Mesodermal cell (in vitro differentiated cells): ENCODE data around the gene NPHS2.
"Not testable (repeated sequence)": the region's sequence is repeated elsewhere in the genome, so short reads cannot be mapped to it uniquely, and the experiment has no call there.

Source experiments
- H3K27ac ChIP-seq: 2 replicates; pipeline ENCODE4 v1.7.0; 2013; ENCODE audit warnings: mild to moderate bottlenecking, low read depth, low read length, moderate library complexity; ENCODE audit not compliant: severe bottlenecking
- H3K36me3 ChIP-seq: 2 replicates; pipeline ENCODE4 v1.7.1; 2013; ENCODE audit warnings: mild to moderate bottlenecking, low read length, moderate library complexity; ENCODE audit not compliant: control insufficient read depth, insufficient read depth
- H3K4me1 ChIP-seq: one replicate; pipeline ENCODE4 v1.7.1; 2013; ENCODE audit warnings: mild to moderate bottlenecking, low read length; ENCODE audit not compliant: insufficient read depth, control insufficient read depth, poor library complexity, severe bottlenecking
- H3K4me3 ChIP-seq: 2 replicates; pipeline ENCODE4 v1.7.0; 2013; ENCODE audit warnings: low read length, control low read depth, mild to moderate bottlenecking; ENCODE audit not compliant: insufficient read depth, poor library complexity, severe bottlenecking; ENCODE audit errors: extremely low read depth
- H3K9me3 ChIP-seq: 2 replicates; pipeline ENCODE4 v1.7.1; 2013; ENCODE audit warnings: mild to moderate bottlenecking, low read length, moderate library complexity; ENCODE audit not compliant: control insufficient read depth
- WGBS, 2 experiments: methylation state at CpG; one replicate each; pipeline ENCODE4 v1.1.5; 2013; ENCODE audit warnings: missing lambda C conversion rate in 2 of 2; ENCODE audit not compliant: insufficient coverage in 2 of 2; 5-methylcytosine and 5-hydroxymethylcytosine counted together

Gene NPHS2

GRCh38 chr1:179545321-179545720 is 30.4 kb downstream of the NPHS2 start:
- Histone ChIP-seq H3K4me1 (no peaks in the 10 kb centered on the region), H3K36me3 (no peaks in the 10 kb centered on the region), H3K4me3 (no peak overlapping the region), H3K27ac (no peak overlapping the region), H3K9me3 (no peaks in the 10 kb centered on the region)
- WGBS, 2 experiments = 63 to 84% methylated on average over 2 to 3 of the region's 3 CpGs

- no peak overlapping the region for H3K27ac ChIP-seq
- no peak overlapping the region for H3K4me3 ChIP-seq
- no peaks in the 10 kb centered on the region for H3K36me3 ChIP-seq
- H3K4me1 ChIP-seq = no peaks in the 10 kb centered on the region
- no peaks in the 10 kb centered on the region for H3K9me3 ChIP-seq
- WGBS, 2 experiments = no CpG with 5 or more reads among the region's 2 CpGs
Observed at GRCh38 chr1:179541774-179542173, 34.0 kb downstream of the NPHS2 start.

- Histone ChIP-seq H3K4me1 (no peaks in the 10 kb centered on the region), H3K4me3 (no peak overlapping the region), H3K36me3 (no peaks in the 10 kb centered on the region), H3K27ac (no peak overlapping the region), H3K9me3 (no peaks in the 10 kb centered on the region)
- 50 to 88% methylated on average over 1 of the region's 1 CpG for WGBS, 2 experiments
Observed at GRCh38 chr1:179530352-179530751, 45.4 kb downstream of the NPHS2 start.

GRCh38 chr1:179529482-179530195 is 46.1 kb downstream of the NPHS2 start:
- Histone ChIP-seq H3K27ac (no peak overlapping the region), H3K4me3 (no peak overlapping the region), H3K4me1 (no peaks in the 10 kb centered on the region), H3K36me3 (no peaks in the 10 kb centered on the region), H3K9me3 (no peaks in the 10 kb centered on the region)
- 66 to 76% methylated on average over 6 to 7 of the region's 8 CpGs for WGBS, 2 experiments

GRCh38 chr1:179518544-179518943 is 57.2 kb downstream of the NPHS2 start:
- no CpG with 5 or more reads among the region's 1 CpG for WGBS, 2 experiments
- not testable (repeated sequence) for H3K27ac ChIP-seq, H3K4me3 ChIP-seq, H3K4me1 ChIP-seq, H3K36me3 ChIP-seq, H3K9me3 ChIP-seq

GRCh38 chr1:179516976-179517705 is 58.6 kb downstream of the NPHS2 start:
- no peaks in the 10 kb centered on the region for H3K36me3 ChIP-seq
- H3K4me3 ChIP-seq = no peak overlapping the region
- no peak overlapping the region for H3K27ac ChIP-seq
- 73 to 85% methylated on average over 6 to 9 of the region's 11 CpGs for WGBS, 2 experiments
- H3K4me1 ChIP-seq = no peaks in the 10 kb centered on the region
- H3K9me3 ChIP-seq = no peaks in the 10 kb centered on the region

GRCh38 chr1:179510038-179510437 is 65.7 kb downstream of the NPHS2 start:
- Histone ChIP-seq H3K9me3 (no peaks in the 10 kb centered on the region), H3K4me1 (no peaks in the 10 kb centered on the region), H3K36me3 (no peaks in the 10 kb centered on the region), H3K4me3 (no peak overlapping the region), H3K27ac (no peak overlapping the region)
- WGBS, 2 experiments = 71% methylated on average over 1 of the region's 2 CpGs; no CpG with 5 or more reads in 1 of the 2 experiments

GRCh38 chr1:179509384-179509783 is 66.4 kb downstream of the NPHS2 start:
- H3K36me3 ChIP-seq = no peaks in the 10 kb centered on the region
- no peaks in the 10 kb centered on the region for H3K4me1 ChIP-seq
- H3K9me3 ChIP-seq = no peaks in the 10 kb centered on the region
- H3K27ac ChIP-seq = no peak overlapping the region
- no peak overlapping the region for H3K4me3 ChIP-seq
- WGBS, 2 experiments = 0% methylated on average over 1 of the region's 4 CpGs

GRCh38 chr1:179506199-179506598 is 69.5 kb downstream of the NPHS2 start:
- 83 to 88% methylated on average over 6 of the region's 6 CpGs for WGBS, 2 experiments
- no peaks in the 10 kb centered on the region for H3K9me3 ChIP-seq
- no peaks in the 10 kb centered on the region for H3K4me1 ChIP-seq
- H3K36me3 ChIP-seq = no peaks in the 10 kb centered on the region
- H3K4me3 ChIP-seq = no peak overlapping the region
- no peak overlapping the region for H3K27ac ChIP-seq
